Neuron (in vitro differentiated cells): Measurements from ENCODE around the gene GORAB.
A peak's percentile ranks its signal among the peaks of the same experiment; 100 is the strongest.

Experiments
- H2AFZ ChIP-seq: one replicate; pipeline ENCODE4 v1.6.1; 2013; ENCODE audit warnings: low read depth, mild to moderate bottlenecking, inconsistent platforms, low read length, moderate library complexity
- H3K27me3 ChIP-seq: one replicate; pipeline ENCODE4 v1.6.1; 2013; ENCODE audit warnings: low read length; ENCODE audit not compliant: insufficient read depth
- H3K36me3 ChIP-seq: one replicate; pipeline ENCODE4 v1.6.1; 2013; ENCODE audit warnings: low read length; ENCODE audit not compliant: insufficient read depth
- H3K4me1 ChIP-seq: one replicate; pipeline ENCODE4 v1.6.1; 2013; ENCODE audit warnings: low read length; ENCODE audit not compliant: insufficient read depth
- H3K4me3 ChIP-seq: 2 replicates; pipeline ENCODE4 v1.5.1; 2013; ENCODE audit warnings: mild to moderate bottlenecking, low read length, moderate library complexity
- H3K9me3 ChIP-seq: one replicate; pipeline ENCODE4 v1.6.1; 2013; ENCODE audit warnings: low read length

GORAB gene

GRCh38 chr1:170548497-170548896 lies 16.5 kb downstream of the GORAB start:
- H3K4me3 ChIP-seq: no peak overlapping the region
- H3K36me3 ChIP-seq: peaks cover 77% of the 10 kb centered on the region
- H2AFZ ChIP-seq: no peak overlapping the region
- H3K9me3 ChIP-seq: peaks cover 2% of the 10 kb centered on the region
- no peaks in the 10 kb centered on the region for H3K4me1 ChIP-seq
- H3K27me3 ChIP-seq: no peaks in the 10 kb centered on the region

GRCh38 chr1:170555370-170555769 lies 23.4 kb downstream of the GORAB start:
- H3K4me3 ChIP-seq: no peak overlapping the region
- peaks cover 22% of the 10 kb centered on the region for H3K36me3 ChIP-seq
- H2AFZ ChIP-seq: no peak overlapping the region
- no peaks in the 10 kb centered on the region for H3K27me3 ChIP-seq
- H3K9me3 ChIP-seq: no peaks in the 10 kb centered on the region
- no peaks in the 10 kb centered on the region for H3K4me1 ChIP-seq

GRCh38 chr1:170556917-170557316 lies 25.0 kb downstream of the GORAB start:
- Histone ChIP-seq H3K4me3 (no peak overlapping the region), H3K4me1 (no peaks in the 10 kb centered on the region), H3K27me3 (no peaks in the 10 kb centered on the region)

GRCh38 chr1:170558731-170559130 lies 26.8 kb downstream of the GORAB start:
- no peaks in the 10 kb centered on the region for H3K9me3 ChIP-seq
- peaks cover 15% of the 10 kb centered on the region for H3K4me1 ChIP-seq
- no peaks in the 10 kb centered on the region for H3K27me3 ChIP-seq
- H3K4me3 ChIP-seq: no peak overlapping the region
- H2AFZ ChIP-seq: no peak overlapping the region
- no peaks in the 10 kb centered on the region for H3K36me3 ChIP-seq

More at GRCh38 chr1:170556917-170557316, 25.0 kb downstream of the GORAB start:
- H3K36me3 ChIP-seq: peaks cover 9% of the 10 kb centered on the region
- no peaks in the 10 kb centered on the region for H3K9me3 ChIP-seq
- H2AFZ ChIP-seq: no peak overlapping the region

- H3K4me1 ChIP-seq: peaks cover 19% of the 10 kb centered on the region
- H2AFZ ChIP-seq: no peak overlapping the region
- no peaks in the 10 kb centered on the region for H3K9me3 ChIP-seq
- no peak overlapping the region for H3K4me3 ChIP-seq
- no peaks in the 10 kb centered on the region for H3K36me3 ChIP-seq
- no peaks in the 10 kb centered on the region for H3K27me3 ChIP-seq
These were observed 27.2 kb downstream of the GORAB start for GRCh38 chr1:170559166-170559565.

GRCh38 chr1:170560681-170561285 lies 28.8 kb downstream of the GORAB start:
- Histone ChIP-seq H3K9me3 (no peaks in the 10 kb centered on the region), H3K27me3 (no peaks in the 10 kb centered on the region), H2AFZ (no peak overlapping the region), H3K36me3 (no peaks in the 10 kb centered on the region), H3K4me1 (peaks cover 23% of the 10 kb centered on the region), H3K4me3 (no peak overlapping the region)

GRCh38 chr1:170562646-170563338 lies 30.8 kb downstream of the GORAB start:
- H3K9me3 ChIP-seq: no peaks in the 10 kb centered on the region
- H2AFZ ChIP-seq: peak overlapping the region; percentile 90
- peaks cover 23% of the 10 kb centered on the region for H3K4me1 ChIP-seq
- H3K27me3 ChIP-seq: no peaks in the 10 kb centered on the region
- H3K36me3 ChIP-seq: no peaks in the 10 kb centered on the region
- no peak overlapping the region for H3K4me3 ChIP-seq

- peaks cover 22% of the 10 kb centered on the region for H3K4me1 ChIP-seq
- H2AFZ ChIP-seq: no peak overlapping the region
- H3K9me3 ChIP-seq: no peaks in the 10 kb centered on the region
- no peak overlapping the region for H3K4me3 ChIP-seq
- H3K36me3 ChIP-seq: no peaks in the 10 kb centered on the region
- H3K27me3 ChIP-seq: no peaks in the 10 kb centered on the region
These were observed 35.2 kb downstream of the GORAB start for GRCh38 chr1:170567214-170567613.

- Histone ChIP-seq H3K4me1 (peaks cover 13% of the 10 kb centered on the region), H3K36me3 (no peaks in the 10 kb centered on the region), H3K9me3 (no peaks in the 10 kb centered on the region)
These were observed 36.2 kb downstream of the GORAB start for GRCh38 chr1:170568197-170568596.

GRCh38 chr1:170576980-170577379 lies 45.0 kb downstream of the GORAB start:
- Histone ChIP-seq H3K27me3 (no peaks in the 10 kb centered on the region), H3K36me3 (no peaks in the 10 kb centered on the region), H3K4me1 (no peaks in the 10 kb centered on the region), H3K4me3 (no peak overlapping the region), H3K9me3 (no peaks in the 10 kb centered on the region), H2AFZ (no peak overlapping the region)

More at GRCh38 chr1:170568197-170568596, 36.2 kb downstream of the GORAB start:
- no peaks in the 10 kb centered on the region for H3K27me3 ChIP-seq
- H2AFZ ChIP-seq: no peak overlapping the region
- H3K4me3 ChIP-seq: no peak overlapping the region

- Histone ChIP-seq H3K27me3 (no peaks in the 10 kb centered on the region), H3K4me3 (no peak overlapping the region), H3K4me1 (no peaks in the 10 kb centered on the region), H3K9me3 (no peaks in the 10 kb centered on the region), H2AFZ (no peak overlapping the region), H3K36me3 (no peaks in the 10 kb centered on the region)
These were observed 46.4 kb downstream of the GORAB start for GRCh38 chr1:170578359-170578758.

- Histone ChIP-seq H3K4me1 (peaks cover 2% of the 10 kb centered on the region), H2AFZ (no peak overlapping the region), H3K36me3 (no peaks in the 10 kb centered on the region), H3K27me3 (no peaks in the 10 kb centered on the region), H3K9me3 (no peaks in the 10 kb centered on the region), H3K4me3 (no peak overlapping the region)
These were observed 48.9 kb downstream of the GORAB start for GRCh38 chr1:170580636-170581440.

GRCh38 chr1:170583186-170583585 lies 51.2 kb downstream of the GORAB start:
- Histone ChIP-seq H3K4me3 (no peak overlapping the region), H3K36me3 (no peaks in the 10 kb centered on the region), H3K4me1 (peaks cover 17% of the 10 kb centered on the region), H2AFZ (no peak overlapping the region), H3K9me3 (no peaks in the 10 kb centered on the region), H3K27me3 (no peaks in the 10 kb centered on the region)
